Measurements from ENCODE around the gene SPR. TPM values are rescaled to one million over a fixed set of nuclear protein-coding genes. Genes with fewer than 3 reads are reported as not detected.

The SPR gene
- total and polyA plus RNA-seq, 2 of the 4 experiments (the other 2 are of a cell fraction), result 14.3 to 17.4 TPM

DNA sequence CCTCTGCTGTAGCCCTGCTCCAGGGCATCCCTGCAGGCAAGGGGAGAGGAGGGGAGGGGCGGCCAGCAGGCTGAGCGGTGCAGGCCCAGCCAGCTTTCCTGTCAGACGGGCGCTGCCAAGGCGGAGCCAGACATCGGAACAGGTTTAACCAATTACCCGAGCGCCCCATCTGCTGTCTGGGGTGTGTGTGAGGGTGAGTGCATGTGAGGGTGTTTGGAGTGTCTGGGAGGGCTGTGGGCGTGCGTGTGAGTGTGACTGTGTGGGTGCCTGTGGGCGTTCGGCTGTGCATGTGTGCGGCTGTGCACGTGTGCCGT, 50.1 kb downstream of the SPR start:
- peaks cover 28% of the 10 kb centered on the region; the same call in 1 of the 2 replicates for H3K27me3 ChIP-seq (ENCODE audit: control insufficient read depth, insufficient read depth, low read length)
- no peaks in the 10 kb centered on the region for H3K79me1 ChIP-seq (ENCODE audit: low read depth in 1 of 2, low read length in 2 of 2)
- no peak for DNase-seq
- intact Hi-C loops (cut with micrococcal nuclease), result no loop called here
- in situ Hi-C loops (cut with MboI; ENCODE audit: low sequenced_read_pairs), result no loop called here
- no peak overlapping the region for H3K4me2 ChIP-seq (ENCODE audit: low read depth, low read length)
- H2AFZ ChIP-seq (replicated peaks; ENCODE audit: low read length, poor library complexity), result no peak overlapping the region
- H2BK15ac ChIP-seq (ENCODE audit: low read depth, low read length), result no peak overlapping the region
- H2AK9ac ChIP-seq (replicated peaks; ENCODE audit: low read depth, low read length, poor library complexity), result no peak overlapping the region
- no peak overlapping the region for H2BK5ac ChIP-seq (ENCODE audit: low read depth, low read length, poor library complexity, severe bottlenecking)
- H4K20me1 ChIP-seq (ENCODE audit: insufficient read depth, low read length), result peaks cover 9% of the 10 kb centered on the region; the same call in 1 of the 2 replicates
- no peak overlapping the region for H3K14ac ChIP-seq (replicated peaks; ENCODE audit: low read depth, low read length)
- 60% methylated on average over 3 of the region's 15 CpGs; no CpG with 5 or more reads in 1 of the 2 experiments for WGBS, 2 experiments (ENCODE audit: extremely low coverage in 2 of 2, insufficient read length in 1 of 2)
- no peak overlapping the region for H2AK5ac ChIP-seq (ENCODE audit: low read depth, low read length)
- no peak overlapping the region for H3K4ac ChIP-seq (ENCODE audit: low read depth, low read length)
- no peak overlapping the region for H3K56ac ChIP-seq (ENCODE audit: extremely low read depth, insufficient read depth, low read length)
- no peaks in the 10 kb centered on the region for H3K36me3 ChIP-seq (ENCODE audit: control insufficient read depth, insufficient read depth, low read length)
- H3K18ac ChIP-seq (ENCODE audit: low read depth, low read length), result no peak overlapping the region
- no peak overlapping the region for H4K8ac ChIP-seq (ENCODE audit: low read depth in 2 of 2, low read length in 2 of 2)
- BruUV-seq (replicated peaks), result no TSS peak
- no peak overlapping the region for H2BK20ac ChIP-seq (ENCODE audit: low read depth, low read length)
- CTCF ChIA-PET, result interaction anchor here (1.2 kb wide), 1 partner anchor 37 kb away, joined by 3 read pairs; no protein-coding TSS in a partner anchor
- dilution Hi-C loops (cut with HindIII; ENCODE audit: low sequenced_read_pairs, unreplicated experiment), result no loop called here
- H3K9me1 ChIP-seq (ENCODE audit: insufficient read depth, low read length), result peaks cover 16% of the 10 kb centered on the region
- no peaks in the 10 kb centered on the region for H3K9me3 ChIP-seq (ENCODE audit: control insufficient read depth, insufficient read depth, low read length)
- H3K9ac ChIP-seq (ENCODE audit: low read depth, low read length), result no peak overlapping the region
- H3K4me1 ChIP-seq (ENCODE audit: control insufficient read depth, insufficient read depth, low read length), result peaks cover 10% of the 10 kb centered on the region; the same call in 1 of the 2 replicates
- H3K4me3 ChIP-seq (ENCODE audit: insufficient read depth, low read depth, low read length), result no peak overlapping the region
- H4K91ac ChIP-seq (ENCODE audit: insufficient read depth, low read depth, low read length), result no peak overlapping the region
- H3K27ac ChIP-seq (ENCODE audit: insufficient read depth, low read length), result no peak overlapping the region
- POLR2A ChIA-PET (ENCODE audit: unreplicated experiment), result no interaction called here
- H4K5ac ChIP-seq (ENCODE audit: low read depth, low read length), result no peak overlapping the region
- TF ChIP-seq SMC3 (IDR thresholded peaks at IDR 0.05; ENCODE audit: low read depth, low read length), result no peak
- TF ChIP-seq NFE2L2 (IDR thresholded peaks at IDR 0.05; ENCODE audit: low read depth, low read length), result no peak
- TF ChIP-seq MAFK (IDR thresholded peaks at IDR 0.05; ENCODE audit: low read depth, low read length), result no peak
- no peak for TF ChIP-seq CHD1 (IDR thresholded peaks at IDR 0.05; ENCODE audit: low read depth, low read length)
- no peak for TF ChIP-seq FOS (IDR thresholded peaks at IDR 0.05; ENCODE audit: low read depth, low read length)
- no peak for TF ChIP-seq MXI1 (IDR thresholded peaks at IDR 0.05; ENCODE audit: borderline replicate concordance, low read depth, low read length)
- TF ChIP-seq BHLHE40 (IDR thresholded peaks at IDR 0.05; ENCODE audit: low read depth, low read length), result no peak
- no peak for TF ChIP-seq CEBPB (IDR thresholded peaks at IDR 0.05; ENCODE audit: low read depth, low read length)
- no peak for TF ChIP-seq RCOR1 (IDR thresholded peaks at IDR 0.05; ENCODE audit: insufficient replicate concordance, low read length)
- no peak overlapping the region for H3K23ac ChIP-seq (ENCODE audit: low read depth, low read length)
- H2BK120ac ChIP-seq (ENCODE audit: low read depth, low read length), result no peak overlapping the region
- ATAC-seq (ENCODE audit: low read depth), result no peak
